ENCODE results near the gene CDH22.

CDH22 gene

GRCh38 chr20:46160661-46161060 is 147.6 kb downstream of the CDH22 start:
- no peak for DNase-seq

GRCh38 chr20:46159101-46159897 is 149.0 kb downstream of the CDH22 start:
- no peak for DNase-seq

GRCh38 chr20:46158476-46158987 is 149.8 kb downstream of the CDH22 start:
- DNase-seq, result no peak

- DNase-seq, result no peak
These were observed 150.7 kb downstream of the CDH22 start for GRCh38 chr20:46157625-46158024.

- DNase-seq, result no peak
These were observed 151.2 kb downstream of the CDH22 start for GRCh38 chr20:46157076-46157592.

- DNase-seq, result no peak
These were observed 152.2 kb downstream of the CDH22 start for GRCh38 chr20:46156065-46156464.

- DNase-seq, result no peak
These were observed 153.5 kb downstream of the CDH22 start for GRCh38 chr20:46154796-46155195.

GRCh38 chr20:46154305-46154704 is 154.0 kb downstream of the CDH22 start:
- no peak for DNase-seq

GRCh38 chr20:46152824-46153586 is 155.3 kb downstream of the CDH22 start:
- DNase-seq, result no peak

- no peak for DNase-seq
These were observed 156.4 kb downstream of the CDH22 start for GRCh38 chr20:46151936-46152335.

GRCh38 chr20:46150943-46151342 is 157.4 kb downstream of the CDH22 start:
- DNase-seq, result no peak

- DNase-seq, result no peak
These were observed 159.7 kb downstream of the CDH22 start for GRCh38 chr20:46148313-46149208.

GRCh38 chr20:46145713-46146112 is 162.6 kb downstream of the CDH22 start:
- DNase-seq, result no peak

- no peak for DNase-seq
These were observed 163.8 kb downstream of the CDH22 start for GRCh38 chr20:46144432-46145025.

GRCh38 chr20:46142124-46142523 is 166.2 kb downstream of the CDH22 start:
- DNase-seq, result no peak

GRCh38 chr20:46139908-46140482 is 168.3 kb downstream of the CDH22 start:
- peak; percentile 55 for DNase-seq

GRCh38 chr20:46139266-46139889 is 168.9 kb downstream of the CDH22 start:
- no peak for DNase-seq

GRCh38 chr20:46137816-46138215 is 170.5 kb downstream of the CDH22 start:
- no peak for DNase-seq

GRCh38 chr20:46135856-46136633 is 172.3 kb downstream of the CDH22 start:
- DNase-seq, result no peak

GRCh38 chr20:46134716-46135115 is 173.6 kb downstream of the CDH22 start:
- DNase-seq, result no peak
